ENCODE results near the gene SEMA3A.

The SEMA3A gene

GRCh38 chr7:83908526-83908925, 286.1 kb downstream of the SEMA3A start:
- DNase-seq: no peak

Data from CD4-positive, alpha-beta T cell treated with Interleukin-10 for 1 hour (primary cell).